ENCODE measurements around the gene BPIFB1. TPM values are rescaled to one million over a fixed set of nuclear protein-coding genes. Genes with fewer than 3 reads are reported as not detected.

The BPIFB1 gene
- total RNA-seq, 4 donors from 2014 or later = 0.21 TPM; not detected in 3

- intact Hi-C loops (cut with DNase I; ENCODE audit: low total_unique reads) = no loop called here
- no peak for TF ChIP-seq CTCF (IDR thresholded peaks at IDR 0.05)
- TF ChIP-seq POLR2A (IDR thresholded peaks at IDR 0.05) = no peak
- Histone ChIP-seq H3K4me3 (no peak overlapping the region), H3K27ac (no peak overlapping the region), H3K9me3 (no peaks in the 10 kb centered on the region), H3K36me3 (no peaks in the 10 kb centered on the region), H3K4me1 (no peaks in the 10 kb centered on the region), H3K27me3 (no peaks in the 10 kb centered on the region)
- no peak for DNase-seq
Measured at GRCh38 chr20:33337531-33338165, 54.6 kb downstream of the BPIFB1 start.

GRCh38 chr20:33338467-33339258, 55.6 kb downstream of the BPIFB1 start:
- no peak overlapping the region for H3K4me3 ChIP-seq
- intact Hi-C loops (cut with DNase I; ENCODE audit: low total_unique reads) = no loop called here
- H3K4me1 ChIP-seq = no peaks in the 10 kb centered on the region
- no peaks in the 10 kb centered on the region for H3K27me3 ChIP-seq
- no peaks in the 10 kb centered on the region for H3K9me3 ChIP-seq
- no peaks in the 10 kb centered on the region for H3K36me3 ChIP-seq
- TF ChIP-seq CTCF (IDR thresholded peaks at IDR 0.05) (no peak), POLR2A (IDR thresholded peaks at IDR 0.05) (no peak)
- H3K27ac ChIP-seq = no peak overlapping the region
- no peak for DNase-seq

- Histone ChIP-seq H3K27me3 (no peaks in the 10 kb centered on the region), H3K4me1 (no peaks in the 10 kb centered on the region), H3K4me3 (no peak overlapping the region), H3K9me3 (no peaks in the 10 kb centered on the region), H3K27ac (no peak overlapping the region), H3K36me3 (no peaks in the 10 kb centered on the region)
- no peak for DNase-seq
- no peak for TF ChIP-seq CTCF (IDR thresholded peaks at IDR 0.05)
- TF ChIP-seq POLR2A (IDR thresholded peaks at IDR 0.05) = no peak
- intact Hi-C loops (cut with DNase I; ENCODE audit: low total_unique reads) = no loop called here
Measured at GRCh38 chr20:33339515-33340058, 56.6 kb downstream of the BPIFB1 start.

GRCh38 chr20:33343521-33343920, 60.5 kb downstream of the BPIFB1 start:
- intact Hi-C loops (cut with DNase I; ENCODE audit: low total_unique reads) = no loop called here
- TF ChIP-seq CTCF (IDR thresholded peaks at IDR 0.05) = no peak
- no peak for TF ChIP-seq POLR2A (IDR thresholded peaks at IDR 0.05)

GRCh38 chr20:33345342-33345741, 62.3 kb downstream of the BPIFB1 start:
- Histone ChIP-seq H3K4me3 (no peak overlapping the region), H3K36me3 (no peaks in the 10 kb centered on the region), H3K4me1 (no peaks in the 10 kb centered on the region), H3K9me3 (no peaks in the 10 kb centered on the region), H3K27ac (no peak overlapping the region), H3K27me3 (no peaks in the 10 kb centered on the region)
- intact Hi-C loops (cut with DNase I; ENCODE audit: low total_unique reads) = no loop called here
- TF ChIP-seq POLR2A (IDR thresholded peaks at IDR 0.05) = no peak
- TF ChIP-seq CTCF (IDR thresholded peaks at IDR 0.05) = no peak
- no peak for DNase-seq

More at GRCh38 chr20:33343521-33343920, 60.5 kb downstream of the BPIFB1 start:
- Histone ChIP-seq H3K27ac (no peak overlapping the region), H3K4me1 (no peaks in the 10 kb centered on the region), H3K36me3 (no peaks in the 10 kb centered on the region), H3K4me3 (no peak overlapping the region), H3K9me3 (no peaks in the 10 kb centered on the region), H3K27me3 (no peaks in the 10 kb centered on the region)
- DNase-seq = no peak
